Activated T-helper 17 cell treated with anti-CD3 and anti-CD28 coated beads, Interleukin-2, amount 50 U/mL, for 72 hours (primary cell): ENCODE results near the gene ANKRD17. TPM values are rescaled to one million over a fixed set of nuclear protein-coding genes. Genes with fewer than 3 reads are reported as not detected.
"Not testable (repeated sequence)": the region's sequence is repeated elsewhere in the genome, so short reads cannot be mapped to it uniquely, and the experiment has no call there.

ENCODE experiments used
- ATAC-seq: fragments of 150-1000 bp; cut with Tn5 transposase; replicated peaks from 2 replicates; pipeline ENCODE4 v1.10.0; 2021; ENCODE audit warnings: mild to moderate bottlenecking, moderate library complexity
- H3K27ac Mint-ChIP-seq: one replicate; pipeline ENCODE4 v1.8.0; 2022; ENCODE audit warnings: mixed read lengths
- H3K27me3 Mint-ChIP-seq: one replicate; pipeline ENCODE4 v1.8.0; 2022; ENCODE audit warnings: mixed read lengths
- H3K36me3 Mint-ChIP-seq: one replicate; pipeline ENCODE4 v1.8.0; 2022; ENCODE audit warnings: low read depth, mild to moderate bottlenecking, mixed read lengths
- H3K4me1 Mint-ChIP-seq: one replicate; pipeline ENCODE4 v1.8.0; 2022; ENCODE audit warnings: mixed read lengths
- H3K4me3 Mint-ChIP-seq: one replicate; pipeline ENCODE4 v1.8.0; 2022; ENCODE audit warnings: mild to moderate bottlenecking, mixed read lengths
- H3K9me3 Mint-ChIP-seq: one replicate; pipeline ENCODE4 v1.8.0; 2022; ENCODE audit warnings: mixed read lengths
- total RNA-seq, 2 donors: library from RNA; stranded (reverse); gene quantifications; one replicate each; pipeline ENCODE4 v1.2.3, GENCODE V29; 2022

Gene ANKRD17
- total RNA-seq, 2 donors from 2014 or later: 46.7 to 70.7 TPM

- no peaks in the 10 kb centered on the region for H3K9me3 Mint-ChIP-seq
- no peak overlapping the region for H3K4me3 Mint-ChIP-seq
- no peak overlapping the region for H3K27ac Mint-ChIP-seq
- H3K36me3 Mint-ChIP-seq: peaks cover 68% of the 10 kb centered on the region
- ATAC-seq: no peak
- no peaks in the 10 kb centered on the region for H3K27me3 Mint-ChIP-seq
- H3K4me1 Mint-ChIP-seq: peaks cover 19% of the 10 kb centered on the region
Measured at GRCh38 chr4:73231518-73232487, 26.8 kb downstream of the ANKRD17 start.

- no peaks in the 10 kb centered on the region for H3K9me3 Mint-ChIP-seq
- H3K27me3 Mint-ChIP-seq: no peaks in the 10 kb centered on the region
- peaks cover 19% of the 10 kb centered on the region for H3K4me1 Mint-ChIP-seq
- no peak for ATAC-seq
- H3K36me3 Mint-ChIP-seq: peaks cover 60% of the 10 kb centered on the region
- H3K27ac Mint-ChIP-seq: no peak overlapping the region
- H3K4me3 Mint-ChIP-seq: no peak overlapping the region
Measured at GRCh38 chr4:73230865-73231517, 27.6 kb downstream of the ANKRD17 start.

GRCh38 chr4:73228800-73229199 is 29.8 kb downstream of the ANKRD17 start:
- H3K4me3 Mint-ChIP-seq, H3K9me3 Mint-ChIP-seq, H3K27me3 Mint-ChIP-seq, ATAC-seq, H3K27ac Mint-ChIP-seq: not testable (repeated sequence)
- H3K36me3 Mint-ChIP-seq: peaks cover 38% of the 10 kb centered on the region
- H3K4me1 Mint-ChIP-seq: peaks cover 10% of the 10 kb centered on the region

- no peak for ATAC-seq
- Mint-ChIP-seq H3K4me3 (no peak overlapping the region), H3K27me3 (no peaks in the 10 kb centered on the region)
Measured at GRCh38 chr4:73224886-73225285, 33.7 kb downstream of the ANKRD17 start.

GRCh38 chr4:73223258-73223650 is 35.3 kb downstream of the ANKRD17 start:
- no peak overlapping the region for H3K4me3 Mint-ChIP-seq
- H3K9me3 Mint-ChIP-seq: no peaks in the 10 kb centered on the region
- H3K27ac Mint-ChIP-seq: no peak overlapping the region
- peaks cover 12% of the 10 kb centered on the region for H3K36me3 Mint-ChIP-seq
- H3K27me3 Mint-ChIP-seq: no peaks in the 10 kb centered on the region
- peak; percentile 4 for ATAC-seq
- no peaks in the 10 kb centered on the region for H3K4me1 Mint-ChIP-seq

More at GRCh38 chr4:73224886-73225285, 33.7 kb downstream of the ANKRD17 start:
- H3K27ac Mint-ChIP-seq: peak overlapping the region; percentile 67
- no peaks in the 10 kb centered on the region for H3K4me1 Mint-ChIP-seq
- peaks cover 6% of the 10 kb centered on the region for H3K36me3 Mint-ChIP-seq
- H3K9me3 Mint-ChIP-seq: no peaks in the 10 kb centered on the region

- H3K27me3 Mint-ChIP-seq: no peaks in the 10 kb centered on the region
- peaks cover 2% of the 10 kb centered on the region for H3K4me1 Mint-ChIP-seq
- ATAC-seq: peak; percentile 100
- peaks cover 18% of the 10 kb centered on the region for H3K36me3 Mint-ChIP-seq
- H3K4me3 Mint-ChIP-seq: no peak overlapping the region
- no peaks in the 10 kb centered on the region for H3K9me3 Mint-ChIP-seq
- no peak overlapping the region for H3K27ac Mint-ChIP-seq
Measured at GRCh38 chr4:73222466-73223257, 35.9 kb downstream of the ANKRD17 start.

- Mint-ChIP-seq H3K4me1 (peaks cover 7% of the 10 kb centered on the region), H3K36me3 (peaks cover 28% of the 10 kb centered on the region), H3K27me3 (no peaks in the 10 kb centered on the region), H3K27ac (peak overlapping the region; percentile 67), H3K9me3 (no peaks in the 10 kb centered on the region), H3K4me3 (no peak overlapping the region)
- no peak for ATAC-seq
Measured at GRCh38 chr4:73221734-73222133, 36.9 kb downstream of the ANKRD17 start.

- H3K4me3 Mint-ChIP-seq: no peak overlapping the region
- no peak for ATAC-seq
- peaks cover 34% of the 10 kb centered on the region for H3K36me3 Mint-ChIP-seq
- H3K27ac Mint-ChIP-seq: no peak overlapping the region
- H3K27me3 Mint-ChIP-seq: no peaks in the 10 kb centered on the region
- peaks cover 7% of the 10 kb centered on the region for H3K4me1 Mint-ChIP-seq
- no peaks in the 10 kb centered on the region for H3K9me3 Mint-ChIP-seq
Measured at GRCh38 chr4:73220815-73221214, 37.8 kb downstream of the ANKRD17 start.

- Mint-ChIP-seq H3K9me3 (no peaks in the 10 kb centered on the region), H3K27me3 (no peaks in the 10 kb centered on the region), H3K4me3 (no peak overlapping the region), H3K27ac (no peak overlapping the region), H3K4me1 (peaks cover 22% of the 10 kb centered on the region), H3K36me3 (peaks cover 91% of the 10 kb centered on the region)
- ATAC-seq: no peak
Measured at GRCh38 chr4:73213916-73214653, 44.5 kb downstream of the ANKRD17 start.

GRCh38 chr4:73212982-73213730 is 45.4 kb downstream of the ANKRD17 start:
- Mint-ChIP-seq H3K36me3 (peaks cover 91% of the 10 kb centered on the region), H3K4me1 (peaks cover 22% of the 10 kb centered on the region), H3K27me3 (no peaks in the 10 kb centered on the region), H3K4me3 (no peak overlapping the region), H3K9me3 (no peaks in the 10 kb centered on the region), H3K27ac (no peak overlapping the region)
- no peak for ATAC-seq

- no peak overlapping the region for H3K4me3 Mint-ChIP-seq
- H3K27me3 Mint-ChIP-seq: no peaks in the 10 kb centered on the region
- peaks cover 85% of the 10 kb centered on the region for H3K36me3 Mint-ChIP-seq
- ATAC-seq: peak; percentile 79
- no peaks in the 10 kb centered on the region for H3K9me3 Mint-ChIP-seq
- H3K4me1 Mint-ChIP-seq: peaks cover 21% of the 10 kb centered on the region
- no peak overlapping the region for H3K27ac Mint-ChIP-seq
Measured at GRCh38 chr4:73211968-73212367, 46.6 kb downstream of the ANKRD17 start.

GRCh38 chr4:73208376-73208775 is 50.2 kb downstream of the ANKRD17 start:
- Mint-ChIP-seq H3K27ac (no peak overlapping the region), H3K4me3 (no peak overlapping the region), H3K27me3 (no peaks in the 10 kb centered on the region), H3K36me3 (peaks cover 76% of the 10 kb centered on the region), H3K9me3 (no peaks in the 10 kb centered on the region), H3K4me1 (peaks cover 36% of the 10 kb centered on the region)
- ATAC-seq: no peak

- H3K27me3 Mint-ChIP-seq: no peaks in the 10 kb centered on the region
- no peak overlapping the region for H3K27ac Mint-ChIP-seq
- peaks cover 66% of the 10 kb centered on the region for H3K36me3 Mint-ChIP-seq
- H3K9me3 Mint-ChIP-seq: no peaks in the 10 kb centered on the region
- ATAC-seq: no peak
- H3K4me3 Mint-ChIP-seq: no peak overlapping the region
- H3K4me1 Mint-ChIP-seq: peaks cover 36% of the 10 kb centered on the region
Measured at GRCh38 chr4:73206236-73206635, 52.4 kb downstream of the ANKRD17 start.
